Measurements from ENCODE around the gene PCDHGC5. TPM values are rescaled to one million over a fixed set of nuclear protein-coding genes. Genes with fewer than 3 reads are reported as not detected.

Gene PCDHGC5
- total RNA-seq, 2 donors from 2014 or later = 0.71 to 1.8 TPM

- Histone ChIP-seq H3K9ac (ENCODE audit: extremely low read depth, low read length, poor library complexity, severe bottlenecking) (no peak overlapping the region), H3K9me3 (ENCODE audit: control insufficient read depth, low read length) (no peaks in the 10 kb centered on the region), H3K4me1 (ENCODE audit: control insufficient read depth, insufficient read depth, low read length) (peaks cover 14% of the 10 kb centered on the region), H3K4me3 (ENCODE audit: low read length) (no peak overlapping the region), H3K27me3 (ENCODE audit: control insufficient read depth, insufficient read depth, low read length, poor library complexity, severe bottlenecking) (peaks cover 13% of the 10 kb centered on the region), H3K36me3 (ENCODE audit: control insufficient read depth, insufficient read depth, low read length) (no peaks in the 10 kb centered on the region), H3K27ac (ENCODE audit: low read depth, low read length) (no peak overlapping the region)
- TF ChIP-seq CTCF (conservative IDR thresholded peaks at IDR 0.05) = no peak
- no peak overlapping the region for H3K27ac Mint-ChIP-seq
- peaks cover 22% of the 10 kb centered on the region for H3K36me3 Mint-ChIP-seq (ENCODE audit: low read depth)
- peak; percentile 36 for DNase-seq
- H3K27me3 Mint-ChIP-seq (ENCODE audit: insufficient read depth) = peaks cover 91% of the 10 kb centered on the region
- H3K4me3 Mint-ChIP-seq = no peak overlapping the region
- WGBS, 2 experiments (ENCODE audit: insufficient coverage in 1 of 2, insufficient read length in 1 of 2) = 93 to 98% methylated on average over 8 to 10 of the region's 10 CpGs
- peaks cover 16% of the 10 kb centered on the region for H3K4me1 Mint-ChIP-seq
- no peaks in the 10 kb centered on the region for H3K9me3 Mint-ChIP-seq
Observed at GRCh38 chr5:141490271-141490670, 1.4 kb downstream of the PCDHGC5 start.

- H3K27ac Mint-ChIP-seq = no peak overlapping the region
- H3K9me3 Mint-ChIP-seq = no peaks in the 10 kb centered on the region
- H3K4me1 Mint-ChIP-seq = peaks cover 16% of the 10 kb centered on the region
- no peak overlapping the region for H3K4me3 Mint-ChIP-seq
- Histone ChIP-seq H3K9me3 (ENCODE audit: control insufficient read depth, low read length) (no peaks in the 10 kb centered on the region), H3K4me3 (ENCODE audit: low read length) (no peak overlapping the region), H3K27ac (ENCODE audit: low read depth, low read length) (no peak overlapping the region), H3K4me1 (ENCODE audit: control insufficient read depth, insufficient read depth, low read length) (peaks cover 17% of the 10 kb centered on the region), H3K27me3 (ENCODE audit: control insufficient read depth, insufficient read depth, low read length, poor library complexity, severe bottlenecking) (peaks cover 8% of the 10 kb centered on the region), H3K36me3 (ENCODE audit: control insufficient read depth, insufficient read depth, low read length) (no peaks in the 10 kb centered on the region), H3K9ac (ENCODE audit: extremely low read depth, low read length, poor library complexity, severe bottlenecking) (no peak overlapping the region)
- TF ChIP-seq CTCF (conservative IDR thresholded peaks at IDR 0.05) = no peak
- H3K27me3 Mint-ChIP-seq (ENCODE audit: insufficient read depth) = peaks cover 86% of the 10 kb centered on the region
- DNase-seq = no peak
- H3K36me3 Mint-ChIP-seq (ENCODE audit: low read depth) = peaks cover 22% of the 10 kb centered on the region
- 90 to 91% methylated on average over 5 to 13 of the region's 13 CpGs for WGBS, 2 experiments (ENCODE audit: insufficient coverage in 1 of 2, insufficient read length in 1 of 2)
Observed at GRCh38 chr5:141490771-141491170, 1.9 kb downstream of the PCDHGC5 start.

- WGBS, 2 experiments (ENCODE audit: insufficient coverage in 1 of 2, insufficient read length in 1 of 2) = 96 to 98% methylated on average over 55 to 66 of the region's 66 CpGs
- peaks cover 23% of the 10 kb centered on the region for H3K4me1 Mint-ChIP-seq
Observed at GRCh38 chr5:141491323-141492167, 2.7 kb downstream of the PCDHGC5 start.

More at GRCh38 chr5:141491323-141492167, 2.7 kb downstream of the PCDHGC5 start:
- Histone ChIP-seq H3K36me3 (ENCODE audit: control insufficient read depth, insufficient read depth, low read length) (no peaks in the 10 kb centered on the region), H3K27me3 (ENCODE audit: control insufficient read depth, insufficient read depth, low read length, poor library complexity, severe bottlenecking) (peaks cover under 1% of the 10 kb centered on the region), H3K27ac (ENCODE audit: low read depth, low read length) (no peak overlapping the region), H3K9me3 (ENCODE audit: control insufficient read depth, low read length) (no peaks in the 10 kb centered on the region), H3K4me1 (ENCODE audit: control insufficient read depth, insufficient read depth, low read length) (peaks cover 17% of the 10 kb centered on the region), H3K9ac (ENCODE audit: extremely low read depth, low read length, poor library complexity, severe bottlenecking) (no peak overlapping the region), H3K4me3 (ENCODE audit: low read length) (no peak overlapping the region)
- peak; percentile 74 for DNase-seq
- H3K9me3 Mint-ChIP-seq = no peaks in the 10 kb centered on the region
- H3K27me3 Mint-ChIP-seq (ENCODE audit: insufficient read depth) = peaks cover 78% of the 10 kb centered on the region
- peak; percentile 65 for TF ChIP-seq CTCF (conservative IDR thresholded peaks at IDR 0.05)
- peak overlapping the region; percentile 55 for H3K4me3 Mint-ChIP-seq
- peak overlapping the region; percentile 35 for H3K27ac Mint-ChIP-seq
- H3K36me3 Mint-ChIP-seq (ENCODE audit: low read depth) = peaks cover 18% of the 10 kb centered on the region
